Osteoblast (primary cell): Measurements from ENCODE around the gene NRK. TPM values are rescaled to one million over a fixed set of nuclear protein-coding genes. Genes with fewer than 3 reads are reported as not detected.
"Not testable (repeated sequence)": the region's sequence is repeated elsewhere in the genome, so short reads cannot be mapped to it uniquely, and the experiment has no call there.

Experiments used
- DNase-seq: peaks from one replicate; pipeline ENCODE4 v3.0.0; 2011; ENCODE audit warnings: low spot score, mixed read lengths; ENCODE audit not compliant: insufficient read length; ENCODE audit errors: missing footprints
- H2AFZ ChIP-seq: 2 replicates; pipeline ENCODE4 v1.6.0; 2011; ENCODE audit warnings: mild to moderate bottlenecking, low read length
- H3K27ac ChIP-seq: 2 replicates; pipeline ENCODE4 v1.5.1; 2011; ENCODE audit warnings: mild to moderate bottlenecking, low read depth, low read length, moderate library complexity
- H3K27me3 ChIP-seq: 2 replicates; pipeline ENCODE4 v1.6.0; 2012; ENCODE audit warnings: mild to moderate bottlenecking, control low read depth, inconsistent platforms, low read length, moderate library complexity; ENCODE audit not compliant: insufficient read depth
- H3K36me3 ChIP-seq: 2 replicates; pipeline ENCODE4 v1.5.1; 2011; ENCODE audit warnings: mild to moderate bottlenecking, low read length, control low read depth, moderate library complexity; ENCODE audit not compliant: insufficient read depth
- H3K4me1 ChIP-seq: 2 replicates; pipeline ENCODE4 v1.5.1; 2011; ENCODE audit warnings: mild to moderate bottlenecking, low read length, control low read depth, moderate library complexity; ENCODE audit not compliant: insufficient read depth
- H3K4me2 ChIP-seq: 2 replicates; pipeline ENCODE4 v1.6.0; 2011; ENCODE audit warnings: mild to moderate bottlenecking, low read length; ENCODE audit not compliant: insufficient read depth
- H3K4me3 ChIP-seq: fragments of 200-600 bp; sonication (generic); 3 replicates; pipeline ENCODE4 v1.5.1; 2012; ENCODE audit warnings: mild to moderate bottlenecking, low read length, inconsistent platforms; ENCODE audit not compliant: insufficient read depth
- H3K79me2 ChIP-seq: 2 replicates; pipeline ENCODE4 v1.6.0; 2012; ENCODE audit warnings: mild to moderate bottlenecking, low read length, control low read depth, inconsistent platforms; ENCODE audit not compliant: insufficient read depth
- H3K9me3 ChIP-seq: 2 replicates; pipeline ENCODE4 v1.5.1; 2011; ENCODE audit warnings: low read depth, low read length, control low read depth
- H4K20me1 ChIP-seq: 2 replicates; pipeline ENCODE4 v1.6.0; 2012; ENCODE audit warnings: mild to moderate bottlenecking, low read length, control low read depth; ENCODE audit not compliant: insufficient read depth
- CTCF ChIP-seq: IDR thresholded peaks from 2 replicates; pipeline ENCODE4 v1.5.1; 2011; ENCODE audit warnings: mild to moderate bottlenecking, low read depth, low read length, moderate library complexity; ENCODE audit errors: extremely low read depth
- total RNA-seq: library from RNA; depleted of rRNA; stranded (reverse); fragments of >200 nt; gene quantifications from 2 replicates; pipeline ENCODE4 v1.2.3, GENCODE V29; 2012

NRK gene
- total RNA-seq, 1 donor: under 0.01 TPM

GRCh38 chrX:105845631-105846030 is 23.3 kb downstream of the NRK start:
- Histone ChIP-seq H3K4me1 (no peaks in the 10 kb centered on the region), H3K27ac (no peak overlapping the region), H3K79me2 (no peaks in the 10 kb centered on the region), H4K20me1 (no peaks in the 10 kb centered on the region), H3K27me3 (no peaks in the 10 kb centered on the region), H3K36me3 (no peaks in the 10 kb centered on the region), H3K9me3 (no peaks in the 10 kb centered on the region), H2AFZ (no peak overlapping the region), H3K4me2 (no peak overlapping the region), H3K4me3 (no peak overlapping the region)
- no peak for TF ChIP-seq CTCF
- DNase-seq: no peak

DNA sequence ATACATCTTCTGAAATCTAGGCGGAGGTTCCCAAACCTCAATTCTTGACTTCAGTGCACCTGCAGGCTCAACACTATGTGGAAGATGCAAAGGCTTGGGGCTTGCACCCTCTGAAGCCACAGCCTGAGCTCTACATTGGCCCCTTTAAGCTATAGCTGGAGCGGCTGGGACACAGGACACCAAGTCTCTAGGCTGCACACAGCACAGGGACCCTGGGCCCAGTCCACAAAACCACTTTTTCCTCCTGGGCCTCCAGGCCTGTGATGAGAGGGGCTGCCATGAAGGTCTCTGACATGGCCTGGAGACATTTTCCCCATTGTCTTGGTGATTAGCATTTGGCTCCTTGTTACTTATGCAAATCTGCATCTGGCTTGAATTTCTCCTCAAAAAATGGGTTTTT is 27.8 kb downstream of the NRK start:
- not testable (repeated sequence) for H3K4me2 ChIP-seq, H3K79me2 ChIP-seq, DNase-seq, H3K4me1 ChIP-seq, H3K9me3 ChIP-seq, H3K36me3 ChIP-seq, H2AFZ ChIP-seq, H4K20me1 ChIP-seq, H3K27ac ChIP-seq, H3K4me3 ChIP-seq, H3K27me3 ChIP-seq

DNA sequence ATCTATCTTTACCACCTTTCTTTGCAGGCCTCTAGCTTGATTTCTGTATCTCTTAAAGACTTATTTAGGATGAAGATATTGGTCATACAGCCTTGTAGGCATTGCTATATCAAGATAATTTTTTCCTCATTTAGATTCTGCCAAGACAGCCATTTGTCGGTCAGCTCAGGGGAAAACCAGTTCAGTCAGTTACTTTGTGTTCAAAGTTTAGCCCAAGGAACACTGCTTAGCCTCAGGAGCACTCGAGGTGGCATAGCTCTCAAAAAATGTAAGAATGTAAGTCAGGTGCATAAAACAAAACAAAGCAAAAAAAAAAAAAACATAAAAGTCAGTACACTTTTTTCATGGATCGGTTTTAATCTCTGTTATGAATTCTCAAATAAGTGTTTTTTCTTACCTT is 43.4 kb downstream of the NRK start:
- no peak overlapping the region for H3K27ac ChIP-seq
- TF ChIP-seq CTCF: no peak
- DNase-seq: no peak
- H2AFZ ChIP-seq: no peak overlapping the region
- H3K4me1 ChIP-seq: no peaks in the 10 kb centered on the region
- H3K79me2 ChIP-seq: no peaks in the 10 kb centered on the region
- H3K4me2 ChIP-seq: no peak overlapping the region
- H3K4me3 ChIP-seq: no peak overlapping the region
- H3K36me3 ChIP-seq: no peaks in the 10 kb centered on the region
- H3K27me3 ChIP-seq: peaks cover 2% of the 10 kb centered on the region
- H4K20me1 ChIP-seq: no peaks in the 10 kb centered on the region
- no peaks in the 10 kb centered on the region for H3K9me3 ChIP-seq

- Histone ChIP-seq H3K27ac (no peak overlapping the region), H3K79me2 (no peaks in the 10 kb centered on the region), H3K36me3 (no peaks in the 10 kb centered on the region), H2AFZ (no peak overlapping the region), H3K9me3 (no peaks in the 10 kb centered on the region), H3K27me3 (peaks cover 6% of the 10 kb centered on the region), H3K4me3 (no peak overlapping the region), H4K20me1 (no peaks in the 10 kb centered on the region), H3K4me2 (no peak overlapping the region), H3K4me1 (no peaks in the 10 kb centered on the region)
- DNase-seq: no peak
- TF ChIP-seq CTCF: no peak
Observed at GRCh38 chrX:105869701-105870100, 47.4 kb downstream of the NRK start.
